Activated naive CD4-positive, alpha-beta T cell treated with anti-CD3 and anti-CD28 coated beads, Interleukin-2, amount 50 U/mL, for 72 hours (primary cell): ENCODE measurements around the gene MEPE. TPM values are rescaled to one million over a fixed set of nuclear protein-coding genes. Genes with fewer than 3 reads are reported as not detected.

ENCODE experiments used
- total RNA-seq, 2 donors: library from RNA; stranded (reverse); gene quantifications; one replicate each; pipeline ENCODE4 v1.2.3, GENCODE V29; 2022

Gene MEPE
- total RNA-seq, 2 donors from 2014 or later: not detected

Other genes with a start within 250 kb of the MEPE start
- gene DSPP, start 224.4 kb upstream of the MEPE start, total RNA-seq: not detected
- gene DMP1, start 182.7 kb upstream of the MEPE start, total RNA-seq: not detected
- gene IBSP, start 33.4 kb upstream of the MEPE start, total RNA-seq: not detected
- gene SPP1, start 142.7 kb downstream of the MEPE start, total RNA-seq: not detected
- gene PKD2, start 174.7 kb downstream of the MEPE start, total RNA-seq: 1 to 10 TPM; 2.0 to 7.1 TPM